GM18909 (cell line): ENCODE results near the gene ESRP2.

ENCODE experiments used
- ATAC-seq: cut with Tn5 transposase; IDR thresholded peaks from one replicate; pipeline ENCODE4 v1.9.1; 2021; ENCODE audit warnings: mild to moderate bottlenecking; ENCODE audit not compliant: unreplicated experiment, poor library complexity

The ESRP2 gene

DNA sequence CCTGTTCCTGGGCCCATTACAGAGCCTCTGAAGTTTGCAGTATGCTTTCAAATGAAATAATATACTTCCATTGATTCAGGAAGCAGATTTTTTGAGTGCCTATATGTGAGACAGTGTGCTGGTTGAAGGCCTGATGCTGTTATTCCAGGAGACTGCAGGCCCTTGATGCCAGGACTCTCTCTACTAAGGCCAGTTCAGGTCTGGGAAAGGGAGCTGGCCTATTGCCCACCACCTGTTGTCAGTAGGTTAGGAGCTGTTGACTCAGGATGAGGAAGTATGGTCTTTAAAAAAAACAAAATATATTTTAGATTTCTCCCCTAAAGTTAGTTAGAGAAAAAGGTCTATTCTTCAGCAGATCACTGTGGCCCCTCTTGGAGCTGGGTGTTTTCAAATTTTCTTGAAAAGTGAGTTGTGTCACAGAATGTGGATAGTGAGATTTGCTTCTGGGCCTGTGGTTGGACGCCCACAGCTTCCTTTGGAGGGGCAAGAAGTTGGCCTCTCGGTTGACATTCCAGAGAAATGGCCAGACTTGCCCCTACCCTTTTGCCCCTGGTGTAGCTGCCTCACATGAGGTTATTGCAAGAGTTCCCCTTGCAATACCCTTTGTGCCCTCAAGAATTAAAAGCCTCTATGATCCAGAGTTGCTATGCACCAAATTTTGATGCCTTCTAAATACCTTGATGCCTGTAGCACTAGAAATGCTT, 7.9 kb downstream of the ESRP2 start:
- ATAC-seq = no peak

DNA sequence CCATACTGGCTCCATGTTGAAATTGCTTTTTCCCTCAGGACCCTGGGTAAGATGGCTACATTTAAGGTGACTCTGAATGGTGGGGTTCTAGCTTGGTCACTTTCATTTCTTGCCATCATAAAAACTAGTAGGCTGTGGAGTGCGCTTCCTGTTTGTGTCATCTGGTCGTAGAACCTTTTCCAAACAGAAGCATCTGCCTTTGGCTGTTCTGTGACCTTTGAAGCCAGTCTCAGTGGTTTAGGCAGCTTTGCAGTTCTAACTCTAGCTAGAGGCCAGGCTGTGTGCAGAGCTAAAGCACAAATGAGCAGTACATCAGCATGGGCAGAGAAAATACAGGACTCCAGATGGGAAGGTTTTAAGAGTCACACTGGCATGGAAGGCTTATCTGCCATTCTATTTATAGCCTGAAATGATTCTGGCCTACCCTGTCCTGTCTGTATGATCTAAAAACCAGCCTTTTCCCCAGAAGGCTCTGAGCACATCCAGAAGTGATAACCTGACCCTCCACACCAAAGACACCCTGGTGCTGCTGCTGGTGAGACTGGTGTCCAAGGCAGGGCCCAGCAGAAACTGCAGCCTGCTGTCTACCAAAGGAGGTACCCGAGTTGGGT, 8.6 kb downstream of the ESRP2 start:
- no peak for ATAC-seq

- ATAC-seq = no peak
Measured at GRCh38 chr16:68226116-68226515, 9.8 kb downstream of the ESRP2 start.

GRCh38 chr16:68223072-68223471, 12.9 kb downstream of the ESRP2 start:
- no peak for ATAC-seq

DNA sequence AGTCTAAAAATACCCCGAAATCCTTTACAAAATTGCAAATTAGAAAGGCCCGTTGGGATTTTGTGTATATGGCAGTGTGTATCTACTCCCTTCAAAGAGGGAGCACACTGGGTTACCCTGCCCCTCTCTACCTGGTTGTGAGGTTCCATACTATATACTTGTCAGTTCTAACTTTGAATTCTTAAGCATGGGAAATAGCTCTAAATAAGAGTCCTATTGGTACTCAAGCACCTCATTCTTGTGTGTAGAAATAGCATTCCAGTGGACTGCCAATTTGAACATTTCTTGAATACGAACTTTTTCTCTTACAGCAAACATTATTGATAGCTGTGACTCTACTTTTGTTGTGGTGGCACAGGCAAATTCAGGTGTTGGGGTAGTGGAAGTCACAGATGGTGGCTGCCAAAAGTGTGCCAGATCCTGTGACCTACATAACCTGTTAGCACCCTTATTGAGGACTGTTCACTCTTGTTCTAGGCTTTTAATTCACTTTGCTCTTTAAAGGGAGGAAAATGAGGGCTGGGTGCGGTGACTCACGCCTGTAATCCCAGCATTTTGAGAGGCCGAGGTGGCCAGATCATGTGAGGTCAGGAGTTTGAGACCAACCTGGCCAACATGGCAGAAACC, 16.1 kb downstream of the ESRP2 start:
- no peak for ATAC-seq

GRCh38 chr16:68217506-68217905, 18.4 kb downstream of the ESRP2 start:
- no peak for ATAC-seq

GRCh38 chr16:68216240-68216639, 19.7 kb downstream of the ESRP2 start:
- no peak for ATAC-seq

DNA sequence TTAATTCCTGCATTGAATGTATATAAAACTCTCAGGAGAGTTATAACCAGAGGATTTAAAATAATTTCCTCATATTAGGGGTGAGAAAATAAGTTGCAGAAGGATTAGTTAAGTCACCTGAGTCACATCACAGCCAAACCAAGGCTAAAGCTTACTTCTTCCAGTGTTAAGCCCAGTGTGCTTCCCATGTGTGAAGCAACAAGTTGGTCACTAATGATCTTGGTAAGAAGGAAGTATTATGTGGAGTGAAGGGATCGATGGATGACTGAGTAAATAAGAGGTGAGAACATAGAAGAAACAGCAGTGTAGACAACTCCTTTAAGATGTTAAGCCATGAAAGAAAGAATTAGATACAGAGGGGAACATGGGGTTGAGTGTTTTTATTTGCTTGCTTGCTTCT, 20.6 kb downstream of the ESRP2 start:
- no peak for ATAC-seq

GRCh38 chr16:68214726-68215125, 21.2 kb downstream of the ESRP2 start:
- no peak for ATAC-seq

- no peak for ATAC-seq
Measured at GRCh38 chr16:68206245-68206644, 29.7 kb downstream of the ESRP2 start.

- ATAC-seq = no peak
Measured at GRCh38 chr16:68202091-68202519, 33.8 kb downstream of the ESRP2 start.

DNA sequence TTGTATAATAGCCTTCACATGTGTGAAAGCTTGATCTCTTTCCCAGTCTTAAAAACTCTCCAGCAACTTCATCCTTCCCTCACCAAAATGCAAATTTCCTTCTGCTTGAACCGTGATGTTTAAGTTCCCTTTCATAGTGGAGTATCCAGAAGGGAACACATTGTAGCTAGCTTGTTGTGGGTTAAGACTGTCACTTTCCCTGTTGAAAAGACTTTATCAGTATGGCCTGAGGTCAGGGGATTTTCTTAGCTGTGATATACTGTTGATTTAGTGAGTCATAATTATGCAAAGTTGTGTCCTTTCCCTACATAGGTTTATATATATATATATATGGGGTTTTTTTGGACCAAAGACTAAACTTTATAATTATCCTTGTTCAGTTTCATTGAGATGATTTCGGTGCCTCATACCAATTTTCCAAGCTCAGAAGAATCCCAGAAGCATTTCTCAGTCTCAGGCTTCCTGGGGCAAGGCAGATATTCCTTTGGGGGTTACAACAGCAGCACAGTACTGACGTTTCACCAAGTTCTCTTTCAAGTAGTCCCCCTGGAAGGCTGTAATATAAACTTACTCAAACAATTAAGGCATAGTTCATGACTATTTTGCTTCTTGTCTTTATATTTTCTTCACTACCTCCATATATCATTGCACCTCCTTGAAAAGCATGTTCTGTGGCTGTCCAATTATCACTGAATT, 35.7 kb downstream of the ESRP2 start:
- ATAC-seq = no peak

DNA sequence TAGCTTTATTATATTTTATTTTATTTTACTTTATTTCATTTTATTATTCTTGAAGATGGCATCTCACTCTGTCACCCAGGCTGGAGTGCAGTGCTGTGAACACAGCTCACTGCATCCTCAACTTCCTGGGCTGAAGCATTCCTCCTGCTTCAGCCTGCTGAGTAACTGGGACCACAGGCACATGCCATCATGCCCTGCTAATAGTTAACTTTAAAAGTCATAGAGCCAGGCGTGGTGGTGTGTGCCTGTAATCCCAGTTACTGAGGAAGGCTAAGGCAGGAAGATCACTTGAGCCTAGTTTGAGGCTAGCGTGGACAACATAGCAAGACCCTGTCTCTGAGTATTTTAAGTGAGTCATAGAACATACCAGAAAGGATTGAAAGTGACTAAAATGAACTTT, 38.7 kb downstream of the ESRP2 start:
- ATAC-seq = no peak

GRCh38 chr16:68194251-68194650, 41.7 kb downstream of the ESRP2 start:
- no peak for ATAC-seq

DNA sequence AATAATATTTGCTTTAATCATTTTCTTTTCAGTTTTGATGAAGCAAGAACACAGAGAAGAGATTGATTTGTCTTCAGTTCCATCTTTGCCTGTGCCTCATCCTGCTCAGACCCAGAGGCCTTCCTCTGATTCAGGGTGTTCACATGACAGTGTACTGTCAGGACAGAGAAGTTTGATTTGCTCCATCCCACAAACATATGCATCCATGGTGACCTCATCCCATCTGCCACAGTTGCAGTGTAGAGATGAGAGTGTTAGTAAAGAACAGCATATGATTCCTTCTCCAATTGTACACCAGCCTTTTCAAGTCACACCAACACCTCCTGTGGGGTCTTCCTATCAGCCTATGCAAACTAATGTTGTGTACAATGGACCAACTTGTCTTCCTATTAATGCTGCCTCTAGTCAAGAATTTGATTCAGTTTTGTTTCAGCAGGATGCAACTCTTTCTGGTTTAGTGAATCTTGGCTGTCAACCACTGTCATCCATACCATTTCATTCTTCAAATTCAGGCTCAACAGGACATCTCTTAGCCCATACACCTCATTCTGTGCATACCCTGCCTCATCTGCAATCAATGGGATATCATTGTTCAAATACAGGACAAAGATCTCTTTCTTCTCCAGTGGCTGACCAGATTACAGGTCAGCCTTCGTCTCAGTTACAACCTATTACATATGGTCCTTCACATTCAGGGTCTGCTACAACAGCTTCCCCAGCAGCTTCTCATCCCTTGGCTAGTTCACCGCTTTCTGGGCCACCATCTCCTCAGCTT, 45.0 kb downstream of the ESRP2 start:
- ATAC-seq = no peak

- ATAC-seq = no peak
Measured at GRCh38 chr16:68190081-68190480, 45.8 kb downstream of the ESRP2 start.

GRCh38 chr16:68188170-68188569, 47.8 kb downstream of the ESRP2 start:
- no peak for ATAC-seq

GRCh38 chr16:68187505-68187904, 48.4 kb downstream of the ESRP2 start:
- ATAC-seq = no peak

GRCh38 chr16:68186877-68187276, 49.0 kb downstream of the ESRP2 start:
- ATAC-seq = no peak

DNA sequence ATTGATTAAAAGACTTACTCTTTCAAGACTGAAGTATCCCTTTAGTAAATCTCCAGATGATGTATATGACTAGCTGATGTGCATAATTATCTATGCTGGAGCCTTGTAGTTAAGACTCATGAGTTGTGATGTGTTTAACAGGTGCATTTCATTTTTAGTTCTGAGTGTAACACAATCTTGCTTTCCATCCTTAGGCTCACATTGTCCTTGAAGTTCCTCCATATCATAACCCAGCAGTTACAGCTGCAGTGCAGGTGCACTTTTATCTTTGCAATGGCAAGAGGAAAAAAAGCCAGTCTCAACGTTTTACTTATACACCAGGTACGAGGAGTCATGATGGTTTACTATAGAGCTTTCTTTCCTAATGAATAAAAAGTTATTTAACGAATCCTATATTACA, 52.9 kb downstream of the ESRP2 start:
- ATAC-seq = no peak
